Thyroid gland (tissue), 4 donors: Measurements from ENCODE around the gene BBS5. TPM values are rescaled to one million over a fixed set of nuclear protein-coding genes. Genes with fewer than 3 reads are reported as not detected.

Source experiments
- DNase-seq, 2 donors: peaks; one replicate each; pipeline ENCODE4 v3.0.0-alpha.2; 2019
- H3K27ac ChIP-seq, 3 donors: fragments of 200-600 bp; sonication (generic); 1 replicate in 2 of 3; 2 replicates in 1 of 3; pipeline ENCODE4 v1.5.1; 2016 to 2019; ENCODE audit warnings: mild to moderate bottlenecking in 1 of 3, moderate library complexity in 1 of 3
- H3K27me3 ChIP-seq: fragments of 200-600 bp; sonication (generic); one replicate; pipeline ENCODE4 v1.5.1; 2019
- H3K36me3 ChIP-seq, 2 donors: fragments of 200-600 bp; sonication (generic); one replicate each; pipeline ENCODE4 v1.5.1; 2016 to 2019
- H3K4me1 ChIP-seq, 2 donors: fragments of 200-600 bp; sonication (generic); one replicate each; pipeline ENCODE4 v1.5.1; 2017 to 2019
- H3K4me3 ChIP-seq, 3 donors: fragments of 200-600 bp; sonication (generic); replicated peaks in 1 of 3; 1 replicate in 2 of 3; 2 replicates in 1 of 3; pipeline ENCODE4 v1.5.1; 2016; ENCODE audit warnings: mild to moderate bottlenecking in 1 of 3
- H3K9me3 ChIP-seq: fragments of 200-600 bp; sonication (generic); one replicate; pipeline ENCODE4 v1.5.1; 2017
- CTCF ChIP-seq, 6 experiments: fragments of 200-600 bp in 3 of 6; fragments of 450-650 bp in 3 of 6; sonication (generic) in 3 of 6; IDR thresholded peaks; one replicate each; pipeline ENCODE4 v1.5.1; 2016 to 2019; ENCODE audit warnings: antibody characterized with exemption in 6 of 6, mild to moderate bottlenecking in 2 of 6, inconsistent platforms in 1 of 6, moderate library complexity in 1 of 6
- POLR2A ChIP-seq, 2 donors: fragments of 450-650 bp; IDR thresholded peaks; one replicate each; pipeline ENCODE4 v1.6.1; 2017; ENCODE audit warnings: antibody characterized with exemption in 2 of 2, mild to moderate bottlenecking in 2 of 2, moderate library complexity in 1 of 2
- WGBS, 2 donors: methylation state at CpG; one replicate each; pipeline ENCODE4 v1.1.5; 2017; 5-methylcytosine and 5-hydroxymethylcytosine counted together
- intact Hi-C: fragments of 100-400 bp; cut with DNase I; formaldehyde crosslinking; loops from one replicate; pipeline ENCODE4 v1.15.1; 2023
- total RNA-seq, 4 donors: library from RNA; depleted of rRNA; stranded (reverse); fragments of >200 nt; gene quantifications; one replicate each; pipeline ENCODE4 v1.2.3, GENCODE V29; 2016

The BBS5 gene
- total RNA-seq, 4 donors from 2014 or later = 10.5 to 20.7 (median 17.5) TPM

- H3K4me3 ChIP-seq = no peak overlapping the region
- H3K27ac ChIP-seq = no peak overlapping the region
- WGBS, 2 donors = 47 to 60% methylated on average over 4 of the region's 4 CpGs
- H3K9me3 ChIP-seq = no peaks in the 10 kb centered on the region
- H3K27me3 ChIP-seq = no peaks in the 10 kb centered on the region
- H3K36me3 ChIP-seq = no peaks in the 10 kb centered on the region
- H3K4me1 ChIP-seq = peaks cover 0 to 4% of the 10 kb centered on the region in 2 donors
- TF ChIP-seq CTCF (IDR thresholded peaks at IDR 0.05) (no peak), POLR2A (IDR thresholded peaks at IDR 0.05) (no peak)
- DNase-seq = no peak
- intact Hi-C loops = no loop called here
Measured at GRCh38 chr2:169462896-169463695, 16.2 kb upstream of the BBS5 start.

- intact Hi-C loops = no loop called here
- H3K27ac ChIP-seq = no peak overlapping the region
- H3K36me3 ChIP-seq = no peaks in the 10 kb centered on the region
- 85 to 93% methylated on average over 1 of the region's 1 CpG for WGBS, 2 donors
- TF ChIP-seq POLR2A (IDR thresholded peaks at IDR 0.05) (no peak), CTCF (IDR thresholded peaks at IDR 0.05) (no peak)
- H3K27me3 ChIP-seq = no peaks in the 10 kb centered on the region
- no peak overlapping the region for H3K4me3 ChIP-seq
- no peaks in the 10 kb centered on the region for H3K9me3 ChIP-seq
- no peak for DNase-seq
- H3K4me1 ChIP-seq = peaks cover 0 to 4% of the 10 kb centered on the region in 2 donors
Measured at GRCh38 chr2:169464466-169464865, 14.8 kb upstream of the BBS5 start.

GRCh38 chr2:169464882-169465281 lies 14.4 kb upstream of the BBS5 start:
- no peaks in the 10 kb centered on the region for H3K9me3 ChIP-seq
- TF ChIP-seq POLR2A (IDR thresholded peaks at IDR 0.05) (no peak), CTCF (IDR thresholded peaks at IDR 0.05) (no peak)
- H3K27me3 ChIP-seq = no peaks in the 10 kb centered on the region
- H3K4me3 ChIP-seq = no peak overlapping the region
- intact Hi-C loops = no loop called here
- 80 to 91% methylated on average over 2 of the region's 2 CpGs for WGBS, 2 donors
- H3K27ac ChIP-seq = no peak overlapping the region
- H3K36me3 ChIP-seq = no peaks in the 10 kb centered on the region
- no peak for DNase-seq
- peaks cover 0 to 4% of the 10 kb centered on the region in 2 donors for H3K4me1 ChIP-seq

GRCh38 chr2:169468841-169469240 lies 10.5 kb upstream of the BBS5 start:
- DNase-seq = no peak
- H3K4me3 ChIP-seq = no peak overlapping the region
- peaks cover 0 to 4% of the 10 kb centered on the region in 2 donors for H3K4me1 ChIP-seq
- WGBS, 2 donors = 94 to 96% methylated on average over 1 of the region's 1 CpG
- TF ChIP-seq CTCF (IDR thresholded peaks at IDR 0.05) (no peak), POLR2A (IDR thresholded peaks at IDR 0.05) (no peak)
- H3K27me3 ChIP-seq = no peaks in the 10 kb centered on the region
- no peaks in the 10 kb centered on the region for H3K36me3 ChIP-seq
- intact Hi-C loops = no loop called here
- no peaks in the 10 kb centered on the region for H3K9me3 ChIP-seq
- no peak overlapping the region for H3K27ac ChIP-seq

GRCh38 chr2:169469952-169470572 lies 9.2 kb upstream of the BBS5 start:
- WGBS, 2 donors = 67 to 75% methylated on average over 3 of the region's 3 CpGs
- TF ChIP-seq CTCF (IDR thresholded peaks at IDR 0.05) (no peak), POLR2A (IDR thresholded peaks at IDR 0.05) (no peak)
- intact Hi-C loops = no loop called here

More at GRCh38 chr2:169469952-169470572, 9.2 kb upstream of the BBS5 start:
- DNase-seq = no peak
- H3K4me3 ChIP-seq = no peak overlapping the region
- no peaks in the 10 kb centered on the region for H3K4me1 ChIP-seq
- no peaks in the 10 kb centered on the region for H3K36me3 ChIP-seq
- no peak overlapping the region for H3K27ac ChIP-seq
- H3K9me3 ChIP-seq = no peaks in the 10 kb centered on the region
- H3K27me3 ChIP-seq = no peaks in the 10 kb centered on the region
